Measurements from ENCODE around the gene DDAH1.

The DDAH1 gene

GRCh38 chr1:85274969-85275453 is 189.9 kb downstream of the DDAH1 start:
- DNase-seq (ENCODE audit: low read depth, low spot score), result no peak

- DNase-seq (ENCODE audit: low read depth, low spot score), result no peak
Observed at GRCh38 chr1:85273397-85273796, 191.6 kb downstream of the DDAH1 start.

- DNase-seq (ENCODE audit: low read depth, low spot score), result no peak
Observed at GRCh38 chr1:85268801-85269585, 196.0 kb downstream of the DDAH1 start.

Data from activated naive CD8-positive, alpha-beta T cell treated with anti-CD3 and anti-CD28 coated beads, Interleukin-2, amount 50 U/mL, for 16 hours (primary cell).